Measurements from ENCODE around the gene RUSC1.
"Not testable (repeated sequence)": the region's sequence is repeated elsewhere in the genome, so short reads cannot be mapped to it uniquely, and the experiment has no call there.

Gene RUSC1

GRCh38 chr1:155323729-155324036 is 3.0 kb downstream of the RUSC1 start:
- peak; percentile 62 for DNase-seq

- peak; percentile 71 for DNase-seq
Observed at GRCh38 chr1:155324037-155324716, 3.5 kb downstream of the RUSC1 start.

- no peak for DNase-seq
Observed at GRCh38 chr1:155324717-155325602, 4.3 kb downstream of the RUSC1 start.

GRCh38 chr1:155325603-155325893 is 4.9 kb downstream of the RUSC1 start:
- no peak for DNase-seq

- DNase-seq = no peak
Observed at GRCh38 chr1:155326020-155326526, 5.4 kb downstream of the RUSC1 start.

GRCh38 chr1:155326631-155327037 is 5.9 kb downstream of the RUSC1 start:
- no peak for DNase-seq

GRCh38 chr1:155327981-155328380 is 7.3 kb downstream of the RUSC1 start:
- no peak for DNase-seq

GRCh38 chr1:155328856-155329255 is 8.2 kb downstream of the RUSC1 start:
- not testable (repeated sequence) for DNase-seq

GRCh38 chr1:155329980-155330598 is 9.4 kb downstream of the RUSC1 start:
- DNase-seq = no peak

GRCh38 chr1:155334962-155335361 is 14.3 kb downstream of the RUSC1 start:
- no peak for DNase-seq

GRCh38 chr1:155339515-155340097 is 18.9 kb downstream of the RUSC1 start:
- DNase-seq = no peak

GRCh38 chr1:155342842-155343241 is 22.1 kb downstream of the RUSC1 start:
- DNase-seq = no peak

GRCh38 chr1:155352631-155353030 is 31.9 kb downstream of the RUSC1 start:
- DNase-seq = no peak

- no peak for DNase-seq
Observed at GRCh38 chr1:155360051-155360450, 39.4 kb downstream of the RUSC1 start.

- DNase-seq = no peak
Observed at GRCh38 chr1:155379180-155379579, 58.5 kb downstream of the RUSC1 start.

GRCh38 chr1:155379631-155380090 is 59.0 kb downstream of the RUSC1 start:
- no peak for DNase-seq

All from activated gamma-delta T cell (primary cell).